H1 (cell line): ENCODE results near the gene SQOR. TPM values are rescaled to one million over a fixed set of nuclear protein-coding genes. Genes with fewer than 3 reads are reported as not detected.

Source experiments
- CTCF ChIA-PET: fragments of 300-600 bp; sonication (Branson Sonifier 250); formaldehyde crosslinking; loops from one replicate; lab custom pipeline; 2021; ENCODE audit not compliant: partially characterized antibody; lab: Charles Lee
- POLR2A ChIA-PET: fragments of 300-600 bp; sonication (Branson Sonifier 250); formaldehyde crosslinking; loops from one replicate; lab custom pipeline; 2021; ENCODE audit warnings: inconsistent platforms; ENCODE audit not compliant: partially characterized antibody; lab: Charles Lee
- DNase-seq, 2 experiments: peaks; one replicate each; pipeline versions ENCODE4 v3.0.0 to v3.0.0-alpha.2; 2010 to 2022; ENCODE audit warnings: low spot score in 2 of 2, low read depth in 1 of 2, mixed read lengths in 1 of 2
- FAIRE-seq: peaks from 2 replicates; lab custom pipeline; 2011; peaks lifted over from hg19 to GRCh38; lab: Jason Lieb, UNC
- H2AFZ ChIP-seq: 2 replicates; pipeline ENCODE4 v1.8.1; 2012; ENCODE audit warnings: low read length, inconsistent platforms
- H2AK5ac ChIP-seq: 2 replicates; pipeline ENCODE4 v1.6.1; 2013; ENCODE audit warnings: low read depth, low read length
- H2BK120ac ChIP-seq: replicated peaks from 2 replicates; pipeline ENCODE3; 2013; ENCODE audit warnings: low read depth, low read length, inconsistent platforms
- H2BK12ac ChIP-seq: 2 replicates; pipeline ENCODE4 v1.6.1; 2013; ENCODE audit warnings: low read depth, low read length
- H2BK15ac ChIP-seq: 2 replicates; pipeline ENCODE4 v1.6.1; 2013; ENCODE audit warnings: low read length
- H2BK20ac ChIP-seq: 2 replicates; pipeline ENCODE4 v1.6.1; 2013; ENCODE audit warnings: low read length
- H2BK5ac ChIP-seq: 2 replicates; pipeline ENCODE4 v1.6.1; 2013; ENCODE audit warnings: low read depth, low read length
- H3K14ac ChIP-seq: 2 replicates; pipeline ENCODE4 v1.6.1; 2013; ENCODE audit warnings: inconsistent platforms; ENCODE audit not compliant: insufficient read length
- H3K18ac ChIP-seq: 2 replicates; pipeline ENCODE4 v1.6.1; 2013; ENCODE audit warnings: low read length; ENCODE audit errors: extremely low read depth
- H3K23ac ChIP-seq: 2 replicates; pipeline ENCODE4 v1.6.1; 2013; ENCODE audit warnings: inconsistent platforms; ENCODE audit not compliant: insufficient read length
- H3K23me2 ChIP-seq: 2 replicates; pipeline ENCODE4 v1.6.1; 2013; ENCODE audit warnings: low read depth, low read length
- H3K27ac ChIP-seq: 2 replicates; pipeline ENCODE4 v1.6.1; 2011; ENCODE audit warnings: low read depth, low read length, inconsistent platforms
- H3K27me3 ChIP-seq, 4 experiments: replicated peaks in 1 of 4; 1 replicate in 1 of 4; 2 replicates in 3 of 4; pipeline versions ENCODE4 v1.6.1 to v1.8.1; 2011 to 2013; ENCODE audit warnings: low read length in 3 of 4, mild to moderate bottlenecking in 3 of 4, inconsistent platforms in 2 of 4, mixed read lengths in 2 of 4, moderate library complexity in 1 of 4; ENCODE audit not compliant: control insufficient read depth in 3 of 4, insufficient read depth in 3 of 4; ENCODE audit errors: extremely low read depth in 1 of 4
- H3K36me3 ChIP-seq, 4 experiments: 2 replicates each; pipeline versions ENCODE4 v1.6.1 to v1.8.1; 2011 to 2013; ENCODE audit warnings: mild to moderate bottlenecking in 4 of 4, low read length in 3 of 4, moderate library complexity in 2 of 4, control low read depth in 1 of 4, inconsistent platforms in 1 of 4; ENCODE audit not compliant: insufficient read depth in 4 of 4, control insufficient read depth in 2 of 4
- H3K4ac ChIP-seq: replicated peaks from 2 replicates; pipeline ENCODE3; 2013; ENCODE audit warnings: low read length, low read depth, mixed read lengths, inconsistent platforms; ENCODE audit not compliant: insufficient read length
- H3K4me1 ChIP-seq, 4 experiments: replicated peaks in 1 of 4; 1 replicate in 1 of 4; 2 replicates in 3 of 4; pipeline versions ENCODE4 v1.6.1 to v1.8.1; 2011 to 2013; ENCODE audit warnings: low read length in 3 of 4, inconsistent platforms in 2 of 4, mixed read lengths in 1 of 4; ENCODE audit not compliant: insufficient read depth in 4 of 4, control insufficient read depth in 3 of 4
- H3K4me2 ChIP-seq, 2 experiments: 2 replicates each; pipeline versions ENCODE4 v1.6.1 to v1.8.1; 2011 to 2013; ENCODE audit warnings: low read depth in 2 of 2, low read length in 2 of 2, control low read depth in 1 of 2, inconsistent platforms in 1 of 2, mild to moderate bottlenecking in 1 of 2; ENCODE audit not compliant: insufficient read depth in 1 of 2
- H3K4me3 ChIP-seq, 4 experiments: fragments of 200-600, 300-600 bp in 1 of 4; sonication (generic), shearing (Covaris generic), sonication (Bioruptor Twin) in 1 of 4; 2 replicates each; pipeline versions ENCODE4 v1.5.1 to v1.8.1; 2011 to 2016; ENCODE audit warnings: low read length in 4 of 4, low read depth in 3 of 4, control low read depth in 2 of 4, inconsistent platforms in 2 of 4, mild to moderate bottlenecking in 2 of 4, mixed read lengths in 1 of 4, moderate library complexity in 1 of 4; ENCODE audit not compliant: insufficient read depth in 2 of 4; ENCODE audit errors: extremely low read depth in 1 of 4
- H3K56ac ChIP-seq: replicated peaks from 2 replicates; pipeline ENCODE3; 2013; ENCODE audit warnings: low read depth, mild to moderate bottlenecking, mixed read lengths, low read length, inconsistent platforms; ENCODE audit not compliant: insufficient read length
- H3K79me1 ChIP-seq: 2 replicates; pipeline ENCODE4 v1.6.1; 2013; ENCODE audit warnings: low read depth, low read length, control low read depth
- H3K79me2 ChIP-seq, 2 experiments: 2 replicates each; pipeline versions ENCODE4 v1.6.1 to v1.8.1; 2012 to 2013; ENCODE audit warnings: low read length in 2 of 2, mild to moderate bottlenecking in 2 of 2, inconsistent platforms in 1 of 2; ENCODE audit not compliant: insufficient read depth in 2 of 2, control insufficient read depth in 1 of 2
- H3K9ac ChIP-seq, 4 experiments: replicated peaks in 1 of 4; 1 replicate in 1 of 4; 2 replicates in 3 of 4; pipeline versions ENCODE4 v1.6.1 to v1.8.1; 2011 to 2013; ENCODE audit warnings: low read depth in 3 of 4, low read length in 3 of 4, control low read depth in 2 of 4, mild to moderate bottlenecking in 2 of 4, moderate library complexity in 2 of 4, inconsistent platforms in 1 of 4; ENCODE audit errors: extremely low read depth in 1 of 4
- H3K9me3 ChIP-seq, 2 experiments: 2 replicates each; pipeline versions ENCODE4 v1.6.1 to v1.8.1; 2012 to 2013; ENCODE audit warnings: mild to moderate bottlenecking in 2 of 2, moderate library complexity in 2 of 2, control low read depth in 1 of 2, inconsistent platforms in 1 of 2, low read depth in 1 of 2, low read length in 1 of 2, mixed read lengths in 1 of 2; ENCODE audit not compliant: insufficient read depth in 2 of 2
- H4K20me1 ChIP-seq, 2 experiments: replicated peaks in 1 of 2; 2 replicates each; pipeline versions ENCODE3 to v1.8.1; 2011 to 2013; ENCODE audit warnings: inconsistent platforms in 2 of 2, low read length in 2 of 2, mild to moderate bottlenecking in 1 of 2; ENCODE audit not compliant: insufficient read depth in 2 of 2, control insufficient read depth in 1 of 2
- H4K5ac ChIP-seq: 2 replicates; pipeline ENCODE4 v1.6.1; 2013; ENCODE audit warnings: low read length, low read depth, mixed read lengths, inconsistent platforms; ENCODE audit not compliant: insufficient read length
- H4K8ac ChIP-seq: 2 replicates; pipeline ENCODE4 v1.8.0; 2013; ENCODE audit warnings: mild to moderate bottlenecking, moderate library complexity, low read length, inconsistent platforms; ENCODE audit not compliant: insufficient read depth; ENCODE audit errors: extremely low read depth
- H4K91ac ChIP-seq: replicated peaks from 2 replicates; pipeline ENCODE3; 2013; ENCODE audit warnings: low read length, mixed read lengths, inconsistent platforms; ENCODE audit not compliant: insufficient read length
- CREB1 ChIP-seq: IDR thresholded peaks from 2 replicates; pipeline ENCODE4 v1.6.1; 2012; ENCODE audit warnings: inconsistent platforms
- FOSL1 ChIP-seq: IDR thresholded peaks from 2 replicates; pipeline ENCODE4 v1.6.1; 2011; ENCODE audit warnings: mild to moderate bottlenecking, low read depth, low read length, moderate library complexity; ENCODE audit not compliant: insufficient read depth
- RAD21 ChIP-seq, 2 experiments: IDR thresholded peaks in 1 of 2; conservative IDR thresholded peaks in 1 of 2; 2 replicates each; pipeline ENCODE4 v1.6.1; 2011; ENCODE audit warnings: low read depth in 2 of 2, low read length in 2 of 2, improper control_type of control experiment in 1 of 2, inconsistent platforms in 1 of 2, mild to moderate bottlenecking in 1 of 2, moderate library complexity in 1 of 2
- RFX5 ChIP-seq: IDR thresholded peaks from 2 replicates; pipeline ENCODE4 v1.6.1; 2011; ENCODE audit warnings: low read depth, low read length, improper control_type of control experiment, borderline replicate concordance
- WGBS, 2 experiments: shearing (Covaris generic) in 1 of 2; methylation state at CpG; one replicate each; pipeline versions ENCODE4 v1.1.6 to v1.1.7; 2013 to 2015; ENCODE audit warnings: low lambda C conversion rate in 2 of 2, mixed read lengths in 2 of 2, inconsistent platforms in 1 of 2, low coverage in 1 of 2, missing lambda C conversion rate in 1 of 2; ENCODE audit not compliant: insufficient replicate concordance in 2 of 2, insufficient coverage in 1 of 2, insufficient read length in 1 of 2; ENCODE audit errors: extremely low coverage in 1 of 2, missing lambda C conversion rate in 1 of 2; 5-methylcytosine and 5-hydroxymethylcytosine counted together
- polyA plus RNA-seq, 7 experiments: library from polyadenylated mRNA; depleted of rRNA in 3 of 7; stranded (reverse) in 5 of 7; unstranded in 2 of 7; fragments of >200 nt in 5 of 7; fragments of 200-250 nt in 2 of 7; gene quantifications; 1 replicate in 5 of 7; 2 replicates in 1 of 7; 4 replicates in 1 of 7; pipeline versions ENCODE4 v1.2.1 to v1.2.3, GENCODE V29; 2011 to 2013; ENCODE audit warnings: missing spikeins in 2 of 7, mixed read lengths in 2 of 7
- total RNA-seq: library from RNA; stranded (reverse); fragmentation: NEBNext Ultra II Directional; extraction: Animal tissue kit (Norgen Biotek cat#: 25700); gene quantifications from 2 replicates; pipeline ENCODE4 v1.2.1, GENCODE V29; 2021
- TF ChIP-seq, protein P1 (sequence below): IDR thresholded peaks from 2 replicates; pipeline ENCODE4 v1.6.1; 2012; ENCODE audit warnings: inconsistent platforms
- TF ChIP-seq, protein P2 (sequence below): IDR thresholded peaks from 2 replicates; pipeline ENCODE4 v1.6.1; 2011; ENCODE audit warnings: low read length, improper control_type of control experiment
- TF ChIP-seq, protein P3 (sequence below): IDR thresholded peaks from 2 replicates; pipeline ENCODE4 v1.6.1; 2012; ENCODE audit warnings: inconsistent platforms

SQOR gene
- total and polyA plus RNA-seq, 2 of the 8 experiments (the other 6 are each of a cell fraction or from before 2014, with no cell fraction given): 0.20 to 0.22 TPM

DNA sequence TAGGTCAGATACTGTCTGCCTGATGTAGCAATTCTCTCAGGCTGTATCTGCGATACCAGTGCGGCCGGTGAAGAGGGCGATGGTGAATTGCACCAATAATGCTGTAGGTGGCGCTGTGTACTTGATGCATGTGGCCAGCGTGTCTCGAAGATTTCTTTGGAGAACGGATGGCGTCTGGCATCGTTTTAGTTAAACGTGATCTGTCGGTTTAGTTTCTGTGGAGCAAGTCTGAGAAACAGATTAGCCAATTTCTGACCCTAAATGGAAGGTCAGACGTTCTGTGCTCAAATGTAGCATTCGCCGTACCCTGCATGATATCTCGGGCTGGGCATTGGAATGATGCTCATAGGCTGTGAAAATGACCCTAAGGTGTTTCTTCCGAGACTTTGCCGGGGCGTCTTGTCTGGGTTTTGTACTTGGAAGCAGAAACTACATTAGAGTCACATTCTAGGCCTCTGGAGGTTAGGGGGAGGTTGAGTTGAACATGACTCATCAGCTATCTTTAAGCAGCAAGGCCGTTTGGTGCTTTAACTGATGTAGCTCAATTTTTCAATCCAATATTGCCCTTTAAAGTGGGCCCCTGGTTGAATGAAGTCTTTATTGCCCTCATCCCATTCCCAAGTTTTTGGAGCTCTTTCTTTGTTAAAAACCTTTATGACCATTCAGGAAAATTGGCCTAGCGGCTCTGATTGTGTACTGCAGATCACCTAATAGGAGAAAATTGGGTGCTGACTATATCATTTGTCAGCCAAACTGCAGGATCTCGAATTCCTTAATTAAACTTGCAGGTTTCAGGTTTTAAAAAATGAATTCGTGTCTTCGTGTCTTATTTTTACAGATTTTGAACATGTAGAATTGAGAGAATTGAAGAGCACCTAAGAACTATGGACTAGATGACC is 80.0 kb downstream of the SQOR start:
- Histone ChIP-seq H3K27me3 (no peaks in the 10 kb centered on the region), H4K91ac (no peak overlapping the region), H3K4ac (no peak overlapping the region), H3K23ac (no peak overlapping the region), H3K79me2 (no peaks in the 10 kb centered on the region), H3K79me1 (no peaks in the 10 kb centered on the region), H3K9ac (no peak overlapping the region), H2AFZ (peak overlapping the region; percentile 85; the same call in 1 of the 2 replicates), H4K20me1 (no peaks in the 10 kb centered on the region), H3K4me3 (no peak overlapping the region), H2AK5ac (no peak overlapping the region), H2BK120ac (no peak overlapping the region), H3K4me2 (peak overlapping the region in 1 of 2 experiments; percentile 38; a peak in 1 of 4 replicates), H3K4me1 (peaks cover 0 to 2% (median 0%) of the 10 kb centered on the region in 4 experiments; a peak in 2 of 7 replicates), H3K36me3 (no peaks in the 10 kb centered on the region), H4K8ac (no peak overlapping the region), H2BK5ac (no peak overlapping the region), H3K18ac (no peak overlapping the region), H3K14ac (no peak overlapping the region), H3K9me3 (no peaks in the 10 kb centered on the region), H2BK15ac (no peak overlapping the region), H3K56ac (no peak overlapping the region), H3K23me2 (no peaks in the 10 kb centered on the region; the same call in 1 of the 2 replicates), H4K5ac (no peak overlapping the region), H2BK12ac (no peak overlapping the region; the same call in 1 of the 2 replicates), H2BK20ac (no peak overlapping the region), H3K27ac (no peak overlapping the region)
- FAIRE-seq: peak; percentile 91
- 43% methylated on average over 24 of the region's 24 CpGs; no CpG with 5 or more reads in 1 of the 2 experiments for WGBS, 2 experiments
- ChIA-PET CTCF (interaction anchor here (0.5 to 6.8 kb wide), 46 partner anchors 8 to 594 kb away, joined by 3 to 89 read pairs (median 4); no protein-coding TSS in a partner anchor), POLR2A (interaction anchor here (1.1 kb wide), 1 partner anchor 71 kb away, joined by 3 read pairs; no protein-coding TSS in a partner anchor)
- DNase-seq: peak; percentile 38 to 81
- TF ChIP-seq, protein P1, sequence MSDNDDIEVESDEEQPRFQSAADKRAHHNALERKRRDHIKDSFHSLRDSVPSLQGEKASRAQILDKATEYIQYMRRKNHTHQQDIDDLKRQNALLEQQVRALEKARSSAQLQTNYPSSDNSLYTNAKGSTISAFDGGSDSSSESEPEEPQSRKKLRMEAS: peak; percentile 92
- peak; percentile 88 to 89 for TF ChIP-seq RAD21 (IDR thresholded peaks at IDR 0.05 in 1 of 2, conservative IDR thresholded peaks at IDR 0.05 in 1 of 2; ENCODE audit: low read depth in 2 of 2, low read length in 2 of 2)
- TF ChIP-seq FOSL1: no peak
- TF ChIP-seq, protein P2, sequence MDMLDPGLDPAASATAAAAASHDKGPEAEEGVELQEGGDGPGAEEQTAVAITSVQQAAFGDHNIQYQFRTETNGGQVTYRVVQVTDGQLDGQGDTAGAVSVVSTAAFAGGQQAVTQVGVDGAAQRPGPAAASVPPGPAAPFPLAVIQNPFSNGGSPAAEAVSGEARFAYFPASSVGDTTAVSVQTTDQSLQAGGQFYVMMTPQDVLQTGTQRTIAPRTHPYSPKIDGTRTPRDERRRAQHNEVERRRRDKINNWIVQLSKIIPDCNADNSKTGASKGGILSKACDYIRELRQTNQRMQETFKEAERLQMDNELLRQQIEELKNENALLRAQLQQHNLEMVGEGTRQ: no peak
- no peak for TF ChIP-seq RFX5
- TF ChIP-seq CREB1: 0 out of 2 replicates have a peak, but pooled peaks have one; percentile 44
- TF ChIP-seq, protein P3, sequence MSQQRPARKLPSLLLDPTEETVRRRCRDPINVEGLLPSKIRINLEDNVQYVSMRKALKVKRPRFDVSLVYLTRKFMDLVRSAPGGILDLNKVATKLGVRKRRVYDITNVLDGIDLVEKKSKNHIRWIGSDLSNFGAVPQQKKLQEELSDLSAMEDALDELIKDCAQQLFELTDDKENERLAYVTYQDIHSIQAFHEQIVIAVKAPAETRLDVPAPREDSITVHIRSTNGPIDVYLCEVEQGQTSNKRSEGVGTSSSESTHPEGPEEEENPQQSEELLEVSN: peak; percentile 72
